DND-41 (cell line): ENCODE data around the gene PTPN3.

Experiments
- ATAC-seq: fragments of 200-7000 bp; cut with Tn5 transposase; 3 replicates; pipeline ENCODE4 v1.9.1; 2021; ENCODE audit warnings: low read depth; ENCODE audit not compliant: insufficient read depth
- DNase-seq: peaks from one replicate; pipeline ENCODE4 v3.0.0-alpha.2; 2020
- H2AFZ ChIP-seq: 2 replicates; pipeline ENCODE4 v1.6.0; 2012; ENCODE audit warnings: low read depth, low read length
- H3K27ac ChIP-seq: 2 replicates; pipeline ENCODE4 v1.5.1; 2012; ENCODE audit warnings: low read length, inconsistent platforms
- H3K27me3 ChIP-seq: fragments of 200-600 bp; sonication (generic); 2 replicates; pipeline ENCODE4 v1.6.0; 2012; ENCODE audit warnings: low read length, mild to moderate bottlenecking, inconsistent platforms; ENCODE audit not compliant: insufficient read depth, poor library complexity
- H3K36me3 ChIP-seq: 2 replicates; pipeline ENCODE4 v1.5.1; 2012; ENCODE audit warnings: low read length, inconsistent platforms; ENCODE audit not compliant: insufficient read depth
- H3K4me1 ChIP-seq: 2 replicates; pipeline ENCODE4 v1.5.1; 2012; ENCODE audit warnings: mild to moderate bottlenecking, low read length; ENCODE audit not compliant: insufficient read depth
- H3K4me2 ChIP-seq: 2 replicates; pipeline ENCODE4 v1.6.0; 2012; ENCODE audit warnings: mild to moderate bottlenecking, moderate library complexity, low read length, inconsistent platforms; ENCODE audit not compliant: insufficient read depth
- H3K4me3 ChIP-seq, 2 experiments: fragments of 200-600 bp in 1 of 2; shearing (Covaris generic) in 1 of 2; 2 replicates each; pipeline ENCODE4 v1.5.1; 2012 to 2016; ENCODE audit warnings: inconsistent platforms in 2 of 2, low read length in 2 of 2, mild to moderate bottlenecking in 2 of 2, low read depth in 1 of 2, moderate library complexity in 1 of 2
- H3K79me2 ChIP-seq: 2 replicates; pipeline ENCODE4 v1.6.0; 2012; ENCODE audit warnings: low read length, inconsistent platforms; ENCODE audit not compliant: insufficient read depth
- H3K9ac ChIP-seq: 2 replicates; pipeline ENCODE4 v1.6.0; 2012; ENCODE audit warnings: low read depth, mild to moderate bottlenecking, inconsistent platforms, low read length, moderate library complexity
- H3K9me3 ChIP-seq: 2 replicates; pipeline ENCODE4 v1.5.1; 2012; ENCODE audit warnings: low read length, moderate library complexity, mild to moderate bottlenecking, inconsistent platforms; ENCODE audit not compliant: insufficient read depth, severe bottlenecking
- H4K20me1 ChIP-seq: 2 replicates; pipeline ENCODE4 v1.6.0; 2012; ENCODE audit warnings: low read length; ENCODE audit not compliant: insufficient read depth
- EZH2 ChIP-seq: IDR thresholded peaks from 3 replicates; pipeline ENCODE4 v1.6.1; 2012; ENCODE audit warnings: borderline replicate concordance, low read depth, mild to moderate bottlenecking, moderate library complexity, low read length, inconsistent platforms; ENCODE audit not compliant: severe bottlenecking
- TF ChIP-seq, protein P1 (sequence below): IDR thresholded peaks from 2 replicates; pipeline ENCODE4 v1.5.1; 2012; ENCODE audit warnings: borderline replicate concordance, low read length, moderate library complexity, mild to moderate bottlenecking; ENCODE audit not compliant: poor library complexity, severe bottlenecking; ENCODE audit errors: extremely low read depth

The PTPN3 gene

DNA sequence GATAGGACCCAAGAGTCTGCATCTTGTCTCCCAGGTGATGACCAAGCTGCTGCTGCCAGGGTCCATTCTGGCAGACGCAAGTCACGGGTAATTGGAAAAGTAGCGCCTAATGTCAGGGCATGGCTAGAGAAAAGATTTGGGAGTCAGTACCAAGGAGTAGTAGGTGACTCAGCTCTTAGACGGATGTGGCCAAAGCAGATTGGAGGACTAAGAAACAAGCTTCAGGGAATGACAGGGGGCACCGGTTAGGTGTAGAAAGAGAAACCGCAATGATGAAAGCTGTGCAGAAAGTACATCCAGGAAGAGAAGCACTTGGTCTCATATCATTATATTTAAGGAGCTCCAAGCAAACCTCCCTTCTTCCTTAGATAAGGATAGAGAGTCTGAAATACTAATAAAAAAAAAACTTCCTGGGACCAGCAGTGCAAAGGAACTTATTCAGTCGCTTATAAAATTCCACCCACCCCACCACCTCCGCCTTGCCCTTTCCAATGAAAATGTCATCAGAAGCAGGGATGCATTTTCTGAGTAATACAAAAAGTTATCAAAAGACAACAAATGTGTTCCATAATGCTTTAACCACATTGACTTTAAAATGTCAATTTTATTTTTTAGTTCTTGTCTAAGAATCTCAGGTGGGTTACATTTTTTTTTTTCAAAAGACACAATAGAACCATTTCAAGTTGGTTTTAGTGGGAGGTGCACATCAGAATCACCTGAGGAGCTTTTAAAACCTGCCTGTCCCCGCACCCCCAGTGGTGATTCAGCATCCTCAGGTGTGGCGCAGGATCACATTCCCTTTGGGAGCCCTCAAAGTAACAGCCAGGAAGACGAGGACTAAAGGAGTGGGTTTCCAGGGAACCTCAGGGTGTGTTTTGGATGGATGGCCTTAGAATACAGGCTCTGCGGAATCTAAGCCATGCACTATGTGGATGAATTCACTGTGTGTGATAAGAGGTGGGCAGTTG, 31.2 kb downstream of the PTPN3 start:
- DNase-seq, result peak; percentile 74
- Histone ChIP-seq H3K36me3 (no peaks in the 10 kb centered on the region), H3K9me3 (no peaks in the 10 kb centered on the region), H3K79me2 (no peaks in the 10 kb centered on the region), H3K4me1 (peaks cover 78% of the 10 kb centered on the region), H3K27ac (peak overlapping the region; percentile 82), H3K4me2 (peak overlapping the region; percentile 38), H3K4me3 (no peak overlapping the region), H4K20me1 (no peaks in the 10 kb centered on the region), H3K27me3 (no peaks in the 10 kb centered on the region), H2AFZ (no peak overlapping the region), H3K9ac (peak overlapping the region; percentile 18; the same call in 1 of the 2 replicates)
- peak; percentile 75 for ATAC-seq
- TF ChIP-seq, protein P1, sequence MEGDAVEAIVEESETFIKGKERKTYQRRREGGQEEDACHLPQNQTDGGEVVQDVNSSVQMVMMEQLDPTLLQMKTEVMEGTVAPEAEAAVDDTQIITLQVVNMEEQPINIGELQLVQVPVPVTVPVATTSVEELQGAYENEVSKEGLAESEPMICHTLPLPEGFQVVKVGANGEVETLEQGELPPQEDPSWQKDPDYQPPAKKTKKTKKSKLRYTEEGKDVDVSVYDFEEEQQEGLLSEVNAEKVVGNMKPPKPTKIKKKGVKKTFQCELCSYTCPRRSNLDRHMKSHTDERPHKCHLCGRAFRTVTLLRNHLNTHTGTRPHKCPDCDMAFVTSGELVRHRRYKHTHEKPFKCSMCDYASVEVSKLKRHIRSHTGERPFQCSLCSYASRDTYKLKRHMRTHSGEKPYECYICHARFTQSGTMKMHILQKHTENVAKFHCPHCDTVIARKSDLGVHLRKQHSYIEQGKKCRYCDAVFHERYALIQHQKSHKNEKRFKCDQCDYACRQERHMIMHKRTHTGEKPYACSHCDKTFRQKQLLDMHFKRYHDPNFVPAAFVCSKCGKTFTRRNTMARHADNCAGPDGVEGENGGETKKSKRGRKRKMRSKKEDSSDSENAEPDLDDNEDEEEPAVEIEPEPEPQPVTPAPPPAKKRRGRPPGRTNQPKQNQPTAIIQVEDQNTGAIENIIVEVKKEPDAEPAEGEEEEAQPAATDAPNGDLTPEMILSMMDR, result no peak
- TF ChIP-seq EZH2, result no peak

DNA sequence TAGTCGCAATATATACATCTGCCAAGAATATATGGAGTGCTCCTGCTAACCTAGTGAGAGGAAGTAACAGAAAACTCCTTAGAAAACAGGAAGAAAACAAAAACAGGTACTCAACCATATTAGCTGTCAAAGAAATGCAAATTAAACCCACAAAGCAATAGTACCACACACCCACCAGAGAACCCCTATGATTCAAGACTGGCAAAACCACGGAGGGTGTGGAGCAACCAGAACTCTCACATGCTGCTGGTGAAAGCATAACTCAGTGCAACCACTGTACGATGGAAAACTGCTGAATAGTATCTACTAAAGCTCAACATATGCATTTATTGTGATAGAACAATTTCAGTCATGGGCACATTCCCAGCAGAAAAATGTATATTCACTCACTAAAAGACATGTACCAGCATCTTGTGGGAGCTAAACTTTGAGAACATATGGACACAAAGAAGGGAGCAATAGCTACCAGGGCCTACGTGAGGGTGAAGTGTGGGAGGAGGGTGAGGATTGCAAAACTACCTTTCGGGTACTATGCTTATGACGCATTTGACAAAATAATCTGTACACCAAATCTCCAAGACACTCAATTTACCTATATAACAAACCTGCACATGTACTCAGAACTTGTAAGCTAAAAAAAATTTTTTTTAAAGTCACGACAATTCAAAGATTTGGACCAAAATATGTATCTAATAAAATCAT, 34.0 kb downstream of the PTPN3 start:
- H3K4me1 ChIP-seq, result peaks cover 96% of the 10 kb centered on the region
- H2AFZ ChIP-seq, result no peak overlapping the region
- H3K27ac ChIP-seq, result peak overlapping the region; percentile 66
- TF ChIP-seq EZH2, result no peak
- TF ChIP-seq, protein P1, result no peak
- ATAC-seq, result peak; percentile 42; the same call in 2 of the 3 replicates
- H3K9me3 ChIP-seq, result no peaks in the 10 kb centered on the region
- DNase-seq, result peak; percentile 53
- H3K79me2 ChIP-seq, result no peaks in the 10 kb centered on the region
- H3K4me2 ChIP-seq, result peak overlapping the region; percentile 38; the same call in 1 of the 2 replicates
- H3K27me3 ChIP-seq, result no peaks in the 10 kb centered on the region
- no peaks in the 10 kb centered on the region for H4K20me1 ChIP-seq
- H3K36me3 ChIP-seq, result no peaks in the 10 kb centered on the region
- H3K4me3 ChIP-seq, result no peak overlapping the region
- H3K9ac ChIP-seq, result no peak overlapping the region

DNA sequence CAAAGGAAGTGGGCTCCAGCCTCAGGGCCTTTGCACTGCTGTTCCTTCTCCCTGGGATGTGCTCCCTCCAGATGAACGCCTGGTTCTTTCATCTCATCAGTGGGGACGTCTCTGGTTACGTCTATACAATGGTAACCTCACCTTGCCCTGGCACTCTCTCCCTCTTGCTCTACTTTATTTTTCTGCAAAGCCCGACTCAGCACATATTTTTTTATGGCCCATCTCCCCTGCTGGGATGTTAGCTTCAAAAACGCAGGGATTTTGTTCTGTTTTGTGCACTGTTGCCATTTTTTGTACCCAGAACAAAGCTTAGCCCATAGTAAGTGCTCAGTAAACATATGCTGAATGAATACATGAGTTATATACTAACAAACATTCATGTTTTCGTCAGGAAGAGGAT, 37.5 kb downstream of the PTPN3 start:
- ATAC-seq (no peak), DNase-seq (peak; percentile 45)
- no peaks in the 10 kb centered on the region for H4K20me1 ChIP-seq
- peak overlapping the region; percentile 14; the same call in 1 of the 2 replicates for H3K9ac ChIP-seq
- H3K79me2 ChIP-seq, result no peaks in the 10 kb centered on the region
- peaks cover 96% of the 10 kb centered on the region for H3K4me1 ChIP-seq
- no peak overlapping the region for H2AFZ ChIP-seq
- TF ChIP-seq EZH2, result no peak
- TF ChIP-seq, protein P1, result no peak
- H3K36me3 ChIP-seq, result no peaks in the 10 kb centered on the region
- H3K4me2 ChIP-seq, result no peak overlapping the region
- H3K9me3 ChIP-seq, result no peaks in the 10 kb centered on the region
- H3K4me3 ChIP-seq, result no peak overlapping the region
- H3K27me3 ChIP-seq, result no peaks in the 10 kb centered on the region
- H3K27ac ChIP-seq, result peak overlapping the region; percentile 98
